Heart right ventricle (tissue), 16 donors: Measurements from ENCODE around the gene CARD10. TPM values are rescaled to one million over a fixed set of nuclear protein-coding genes. Genes with fewer than 3 reads are reported as not detected.

Experiments
- ATAC-seq, 8 donors: fragments of 200-7000 bp; cut with Tn5 transposase; one replicate each; pipeline ENCODE4 v1.9.1; 2020; ENCODE audit warnings: mild to moderate bottlenecking in 8 of 8, moderate library complexity in 8 of 8, moderate number of reproducible peaks in 1 of 8
- DNase-seq, 2 donors: peaks; one replicate each; pipeline ENCODE4 v3.0.0-alpha.2; 2020
- H3K27ac ChIP-seq, 10 donors: fragments of 200-600 bp; sonication (generic) in 2 of 10; one replicate each; pipeline versions ENCODE4 v1.5.0 to v1.8.0; 2020 to 2022; ENCODE audit warnings: mild to moderate bottlenecking in 3 of 10
- H3K27me3 ChIP-seq, 7 donors: fragments of 200-600 bp; one replicate each; pipeline ENCODE4 v1.8.0; 2021 to 2022; ENCODE audit warnings: mild to moderate bottlenecking in 2 of 7
- H3K36me3 ChIP-seq, 9 donors: fragments of 200-600 bp; sonication (generic) in 1 of 9; one replicate each; pipeline versions ENCODE4 v1.5.0 to v1.8.0; 2020 to 2022; ENCODE audit warnings: mild to moderate bottlenecking in 2 of 9
- H3K4me1 ChIP-seq, 9 donors: fragments of 200-600 bp; sonication (generic) in 1 of 9; one replicate each; pipeline versions ENCODE4 v1.5.0 to v1.8.0; 2020 to 2022; ENCODE audit warnings: mild to moderate bottlenecking in 4 of 9
- H3K4me3 ChIP-seq, 10 donors: fragments of 200-600 bp; sonication (generic) in 2 of 10; one replicate each; pipeline versions ENCODE4 v1.5.0 to v1.8.0; 2020 to 2022; ENCODE audit warnings: mild to moderate bottlenecking in 7 of 10, moderate library complexity in 2 of 10
- H3K9me3 ChIP-seq, 11 donors: fragments of 200-600 bp in 10 of 11; sonication (generic) in 2 of 11; one replicate each; pipeline versions ENCODE4 v1.5.0 to v1.8.0; 2013 to 2022; ENCODE audit warnings: mild to moderate bottlenecking in 2 of 11, control low read depth in 1 of 11, moderate library complexity in 1 of 11
- WGBS, 2 donors: extraction: QIAGEN DNeasy Blood & Tissue Kit; methylation state at CpG; one replicate each; pipeline ENCODE4 v1.1.7; 2013; ENCODE audit warnings: inconsistent platforms in 1 of 2; 5-methylcytosine and 5-hydroxymethylcytosine counted together
- intact Hi-C, 10 donors: fragments of 100-400 bp; cut with DNase I; formaldehyde crosslinking; loops; one replicate each; pipeline versions ENCODE4 v1.11.1 to v1.14.2; 2022
- long read RNA-seq, 3 donors: library from polyadenylated mRNA; unstranded; transcript quantifications; one replicate each; pipeline ENCODE4 v2.0.0, GENCODE V29; 2020 to 2021
- polyA plus RNA-seq, 2 donors: library from polyadenylated mRNA; stranded (reverse); fragments of 200-250 nt; gene quantifications; one replicate each; pipeline ENCODE4 v1.2.3, GENCODE V29; 2013
- total RNA-seq, 10 donors: library from RNA; stranded (reverse); fragmentation: NEBNext Ultra II Directional in 3 of 10; extraction: Animal tissue kit (Norgen Biotek cat#: 25700) in 3 of 10; gene quantifications; one replicate each; pipeline versions ENCODE4 v1.2.1 to v1.2.4, GENCODE V29; 2021 to 2023
- TF ChIP-seq, protein P1 (sequence below), 9 donors: fragments of 200-600 bp; sonication (generic) in 2 of 9; IDR thresholded peaks; one replicate each; pipeline versions ENCODE4 v1.5.0 to v1.8.0; 2021 to 2022; ENCODE audit warnings: antibody characterized with exemption in 9 of 9, mild to moderate bottlenecking in 5 of 9, moderate library complexity in 1 of 9
- donor health status: Arrhythmogenic right ventricular cardiomyopathy.
- donor health status: ischemic (EF 13 %, LVEDD 7.1; RV severe dilation, severe dysfunction).
- donor health status: healthy with polysubstance abuse.
- donor health status: DM: no; HTN: yes; CAD: no.
- donor health status: DM: no; HTN: no; CAD: no.
- donor health status: ischemic (EF 25% LVEDD 6.9; RV normal size, moderate dysfunction).
- donor health status: ischemic (EF 25% LVEDD 5.7; RV mildly dilated, moderate dysfunction).
- donor health status: healthy.
- donor health status: DM: yes; HTN: yes; CAD: no.
- donor health status: Ischemic cardiomyopathy.
- donor health status: ischemic (EF 35%, LVEDD 5.7; RV mildly dilated, moderate dysfunction).
- donor health status: nonischemic (EF 11% LVEDD 7.7; RV severe dilation, severe dysfunction).
- donor health status: DM: yes; HTN: yes; CAD: no.
- donor health status: PGD.
- donor health status: ischemic (EF 29% LVEDD 5.4; RV normal size, mild dysfunction).
- donor health status: nonischemic (EF 23%, LVEDD 6.1; RV moderate dilation, normal function).

The CARD10 gene, protein sequence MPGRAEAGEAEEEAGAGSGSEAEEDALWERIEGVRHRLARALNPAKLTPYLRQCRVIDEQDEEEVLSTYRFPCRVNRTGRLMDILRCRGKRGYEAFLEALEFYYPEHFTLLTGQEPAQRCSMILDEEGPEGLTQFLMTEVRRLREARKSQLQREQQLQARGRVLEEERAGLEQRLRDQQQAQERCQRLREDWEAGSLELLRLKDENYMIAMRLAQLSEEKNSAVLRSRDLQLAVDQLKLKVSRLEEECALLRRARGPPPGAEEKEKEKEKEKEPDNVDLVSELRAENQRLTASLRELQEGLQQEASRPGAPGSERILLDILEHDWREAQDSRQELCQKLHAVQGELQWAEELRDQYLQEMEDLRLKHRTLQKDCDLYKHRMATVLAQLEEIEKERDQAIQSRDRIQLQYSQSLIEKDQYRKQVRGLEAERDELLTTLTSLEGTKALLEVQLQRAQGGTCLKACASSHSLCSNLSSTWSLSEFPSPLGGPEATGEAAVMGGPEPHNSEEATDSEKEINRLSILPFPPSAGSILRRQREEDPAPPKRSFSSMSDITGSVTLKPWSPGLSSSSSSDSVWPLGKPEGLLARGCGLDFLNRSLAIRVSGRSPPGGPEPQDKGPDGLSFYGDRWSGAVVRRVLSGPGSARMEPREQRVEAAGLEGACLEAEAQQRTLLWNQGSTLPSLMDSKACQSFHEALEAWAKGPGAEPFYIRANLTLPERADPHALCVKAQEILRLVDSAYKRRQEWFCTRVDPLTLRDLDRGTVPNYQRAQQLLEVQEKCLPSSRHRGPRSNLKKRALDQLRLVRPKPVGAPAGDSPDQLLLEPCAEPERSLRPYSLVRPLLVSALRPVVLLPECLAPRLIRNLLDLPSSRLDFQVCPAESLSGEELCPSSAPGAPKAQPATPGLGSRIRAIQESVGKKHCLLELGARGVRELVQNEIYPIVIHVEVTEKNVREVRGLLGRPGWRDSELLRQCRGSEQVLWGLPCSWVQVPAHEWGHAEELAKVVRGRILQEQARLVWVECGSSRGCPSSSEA
- total RNA-seq (10 to 100 TPM in 3 of 10 donors, 1 to 10 TPM in 7; 7.4 to 12.9 (median 8.5) TPM), polyA plus RNA-seq (10 to 100 TPM; 14.0 to 14.8 TPM)
- long read RNA-seq, donor 1, full-length matches to known transcripts, result 9 of 25 reads
- long read RNA-seq, donor 1, partial matches to known transcripts, result 12 of 25 reads
- long read RNA-seq, donor 1, other reads (novel, unspliced or antisense), result 4 of 25 reads
- long read RNA-seq, donor 2, full-length matches to known transcripts, result 19 of 41 reads
- long read RNA-seq, donor 2, partial matches to known transcripts, result 14 of 41 reads
- long read RNA-seq, donor 2, other reads (novel, unspliced or antisense), result 8 of 41 reads
- long read RNA-seq, donor 3, partial matches to known transcripts, result 6 of 6 reads
- long read RNA-seq, donor 3, other reads (novel, unspliced or antisense), result 0 of 6 reads

DNA sequence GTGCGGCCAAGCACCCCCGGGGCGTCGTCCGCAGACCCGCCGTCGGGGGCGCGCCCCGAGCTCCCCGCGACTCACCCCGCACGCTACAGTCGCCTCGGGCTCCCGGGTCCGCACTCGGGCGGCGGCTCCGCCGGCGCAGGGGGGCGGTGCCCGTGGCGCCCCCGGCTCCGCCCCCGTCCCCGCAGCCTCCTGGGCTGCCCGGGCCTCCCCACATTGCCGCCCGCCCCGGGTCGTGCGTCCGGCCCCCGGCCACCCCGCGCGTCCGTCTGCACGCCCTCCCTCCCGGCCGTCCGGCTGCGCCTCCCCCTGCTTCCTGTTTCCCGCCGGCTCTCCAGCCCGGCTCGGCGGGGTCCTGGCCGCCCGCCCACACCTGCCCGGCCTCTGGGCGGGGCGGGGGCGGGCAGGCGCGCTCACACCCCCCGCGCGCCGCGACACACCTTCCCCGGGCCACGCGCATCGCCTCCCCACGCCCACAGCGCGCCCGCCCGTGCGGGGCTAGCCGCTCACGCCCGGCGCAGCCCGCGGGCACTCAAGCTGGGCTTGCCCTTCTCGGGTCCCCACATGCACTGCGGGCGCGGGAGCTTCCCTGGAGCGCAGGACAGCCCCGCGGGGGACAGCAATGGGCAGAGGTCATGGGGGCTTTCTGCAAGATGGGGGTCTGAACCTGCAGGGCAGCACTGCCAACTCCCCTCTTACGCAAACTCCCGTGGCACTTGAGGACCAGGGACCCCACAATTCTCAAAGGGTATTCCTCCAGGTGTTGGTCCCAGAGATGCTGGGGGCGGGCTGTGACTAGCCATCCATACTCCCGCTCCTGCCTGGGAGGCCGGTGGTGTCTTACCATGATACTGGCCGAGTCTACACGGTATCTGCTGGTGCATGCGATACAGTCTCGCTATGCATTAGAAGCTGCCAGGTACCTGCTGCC lies at the start of gene CARD10:
Gene CARD10, minus strand, starts transcription at position 148 of the 928 bp plus-strand sequence. CDS start 215 bp downstream, outside the sequence.
- peaks cover 9 to 47% (median 12%) of the 10 kb centered on the region in 7 donors for H3K27me3 ChIP-seq
- WGBS, 2 donors, result 3 to 4% methylated on average over 90 to 99 of the region's 99 CpGs
- TF ChIP-seq, protein P1, sequence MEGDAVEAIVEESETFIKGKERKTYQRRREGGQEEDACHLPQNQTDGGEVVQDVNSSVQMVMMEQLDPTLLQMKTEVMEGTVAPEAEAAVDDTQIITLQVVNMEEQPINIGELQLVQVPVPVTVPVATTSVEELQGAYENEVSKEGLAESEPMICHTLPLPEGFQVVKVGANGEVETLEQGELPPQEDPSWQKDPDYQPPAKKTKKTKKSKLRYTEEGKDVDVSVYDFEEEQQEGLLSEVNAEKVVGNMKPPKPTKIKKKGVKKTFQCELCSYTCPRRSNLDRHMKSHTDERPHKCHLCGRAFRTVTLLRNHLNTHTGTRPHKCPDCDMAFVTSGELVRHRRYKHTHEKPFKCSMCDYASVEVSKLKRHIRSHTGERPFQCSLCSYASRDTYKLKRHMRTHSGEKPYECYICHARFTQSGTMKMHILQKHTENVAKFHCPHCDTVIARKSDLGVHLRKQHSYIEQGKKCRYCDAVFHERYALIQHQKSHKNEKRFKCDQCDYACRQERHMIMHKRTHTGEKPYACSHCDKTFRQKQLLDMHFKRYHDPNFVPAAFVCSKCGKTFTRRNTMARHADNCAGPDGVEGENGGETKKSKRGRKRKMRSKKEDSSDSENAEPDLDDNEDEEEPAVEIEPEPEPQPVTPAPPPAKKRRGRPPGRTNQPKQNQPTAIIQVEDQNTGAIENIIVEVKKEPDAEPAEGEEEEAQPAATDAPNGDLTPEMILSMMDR (IDR thresholded peaks at IDR 0.05), result no peak
- DNase-seq (peak; percentile 53 to 63), ATAC-seq (peak; percentile 57 to 84 (median 67))
- peaks cover 0 to 44% (median 20%) of the 10 kb centered on the region in 9 donors for H3K4me1 ChIP-seq
- H3K36me3 ChIP-seq, result peaks cover 0 to 18% (median 0%) of the 10 kb centered on the region in 9 donors
- intact Hi-C loops, result no loop called here
- peaks cover 0 to 6% (median 0%) of the 10 kb centered on the region in 11 donors for H3K9me3 ChIP-seq
- peak within 1 kb of the TSS; percentile 63 to 93 (median 88) for H3K27ac ChIP-seq
- peak within 1 kb of the TSS; percentile 2 to 84 (median 74) for H3K4me3 ChIP-seq

DNA sequence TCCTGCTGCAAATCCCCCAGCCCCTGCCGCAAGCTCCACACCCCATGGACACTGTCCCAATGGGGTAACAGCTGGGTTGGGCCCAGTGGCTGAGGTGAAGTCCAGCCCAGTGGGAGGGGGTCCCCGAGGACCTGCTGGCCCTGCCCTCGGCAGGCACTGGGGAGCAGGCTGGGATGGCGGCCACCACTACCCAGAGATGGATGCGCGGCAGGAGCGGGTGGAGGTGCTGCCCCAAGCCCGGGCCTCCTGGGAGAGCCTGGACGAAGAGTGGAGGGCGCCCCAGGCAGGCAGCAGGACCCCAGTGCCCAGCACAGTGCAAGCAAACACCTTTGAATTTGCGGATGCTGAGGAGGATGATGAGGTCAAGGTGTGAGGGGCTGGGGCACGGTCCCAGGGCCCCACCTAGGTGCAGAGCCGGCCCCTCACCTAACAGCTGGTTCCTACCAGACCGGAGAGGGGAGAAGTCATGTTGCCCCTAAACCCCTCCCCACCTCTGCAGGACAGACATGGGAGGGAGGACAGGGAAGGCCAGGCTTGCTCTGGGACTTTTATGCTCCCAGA lies 49.3 kb upstream of the CARD10 start:
- DNase-seq (no peak), ATAC-seq (no peak)
- Histone ChIP-seq H3K9me3 (no peaks in the 10 kb centered on the region), H3K27me3 (peaks cover 0 to 6% (median 0%) of the 10 kb centered on the region in 7 donors), H3K4me3 (no peak overlapping the region), H3K27ac (no peak overlapping the region), H3K36me3 (peaks cover 0 to 49% (median 9%) of the 10 kb centered on the region in 9 donors), H3K4me1 (peaks cover 19 to 72% (median 48%) of the 10 kb centered on the region in 9 donors)
- WGBS, 2 donors, result 79 to 83% methylated on average over 14 of the region's 14 CpGs
- intact Hi-C loops, result loop anchor here in 4 of 10 donors (2.0 to 10.0 kb wide), 3 partner anchors 24 to 254 kb away; no protein-coding TSS in a partner anchor
- TF ChIP-seq, protein P1 (IDR thresholded peaks at IDR 0.05), result no peak

DNA sequence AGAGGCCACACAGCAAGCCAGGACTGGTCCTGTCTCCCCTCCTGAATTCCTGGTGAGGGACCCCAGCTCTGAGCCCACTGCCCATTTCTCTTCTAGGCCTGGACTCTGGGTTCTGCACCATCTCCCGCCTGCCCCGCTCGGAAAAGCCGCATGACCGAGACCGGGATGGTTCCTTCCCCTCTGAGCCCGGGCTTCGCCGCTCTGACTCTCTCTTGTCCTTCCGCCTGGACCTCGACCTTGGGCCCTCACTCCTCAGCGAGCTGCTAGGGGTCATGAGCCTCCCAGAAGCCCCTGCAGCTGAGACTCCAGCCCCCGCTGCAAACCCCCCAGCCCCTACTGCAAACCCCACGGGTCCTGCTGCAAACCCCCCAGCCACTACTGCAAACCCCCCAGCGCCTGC lies 48.8 kb upstream of the CARD10 start:
- Histone ChIP-seq H3K4me3 (no peak overlapping the region), H3K9me3 (no peaks in the 10 kb centered on the region), H3K36me3 (peaks cover 0 to 49% (median 9%) of the 10 kb centered on the region in 9 donors), H3K27me3 (peaks cover 0 to 6% (median 0%) of the 10 kb centered on the region in 7 donors), H3K4me1 (peaks cover 21 to 77% (median 53%) of the 10 kb centered on the region in 9 donors), H3K27ac (peak overlapping the region in 3 of 10 donors; percentile 96 to 100 (median 96))
- 82 to 83% methylated on average over 15 of the region's 15 CpGs for WGBS, 2 donors
- no peak for DNase-seq
- ATAC-seq, result no peak
- intact Hi-C loops, result loop anchor here in 4 of 10 donors (2.0 to 10.0 kb wide), 3 partner anchors 23 to 253 kb away; no protein-coding TSS in a partner anchor
- TF ChIP-seq, protein P1 (IDR thresholded peaks at IDR 0.05), result no peak
